ENCODE results near the gene ZWINT.

Gene ZWINT, protein sequence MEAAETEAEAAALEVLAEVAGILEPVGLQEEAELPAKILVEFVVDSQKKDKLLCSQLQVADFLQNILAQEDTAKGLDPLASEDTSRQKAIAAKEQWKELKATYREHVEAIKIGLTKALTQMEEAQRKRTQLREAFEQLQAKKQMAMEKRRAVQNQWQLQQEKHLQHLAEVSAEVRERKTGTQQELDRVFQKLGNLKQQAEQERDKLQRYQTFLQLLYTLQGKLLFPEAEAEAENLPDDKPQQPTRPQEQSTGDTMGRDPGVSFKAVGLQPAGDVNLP

DNA sequence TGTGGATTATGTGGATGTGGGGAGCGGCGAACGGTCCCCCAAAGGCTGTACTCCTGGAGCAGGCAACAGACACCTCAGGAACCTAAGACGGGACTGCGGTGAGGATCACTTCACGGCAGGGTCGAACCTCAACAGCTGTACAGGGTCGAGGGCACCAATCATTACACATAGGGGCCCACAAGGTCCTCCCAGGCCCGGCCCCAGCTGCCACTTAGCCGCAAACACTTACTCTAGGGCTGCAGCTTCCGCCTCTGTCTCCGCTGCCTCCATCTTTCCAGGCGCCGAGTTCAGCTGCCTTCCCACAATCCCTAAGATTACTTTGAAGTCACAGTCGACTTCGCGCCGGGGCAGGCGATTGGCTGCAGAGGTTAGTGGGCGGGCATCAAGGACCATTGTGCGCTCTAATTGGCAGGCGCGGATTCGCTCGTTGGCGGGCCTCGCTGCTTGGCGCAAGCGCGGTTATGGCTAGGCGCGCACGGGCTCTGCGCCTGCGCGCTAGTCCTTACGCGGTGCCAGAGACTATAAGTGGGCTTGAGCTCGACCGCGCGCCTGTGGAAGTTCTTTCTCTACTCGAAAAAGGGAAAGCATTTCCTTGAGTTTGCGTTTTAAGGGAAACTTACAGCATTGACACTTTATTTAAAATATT is at the start of gene ZWINT:
TSS of gene ZWINT (minus strand) at position 293 of the 646 bp plus-strand sequence. CDS start at position 270, 23 bp downstream.
- TF ChIP-seq, protein P1, sequence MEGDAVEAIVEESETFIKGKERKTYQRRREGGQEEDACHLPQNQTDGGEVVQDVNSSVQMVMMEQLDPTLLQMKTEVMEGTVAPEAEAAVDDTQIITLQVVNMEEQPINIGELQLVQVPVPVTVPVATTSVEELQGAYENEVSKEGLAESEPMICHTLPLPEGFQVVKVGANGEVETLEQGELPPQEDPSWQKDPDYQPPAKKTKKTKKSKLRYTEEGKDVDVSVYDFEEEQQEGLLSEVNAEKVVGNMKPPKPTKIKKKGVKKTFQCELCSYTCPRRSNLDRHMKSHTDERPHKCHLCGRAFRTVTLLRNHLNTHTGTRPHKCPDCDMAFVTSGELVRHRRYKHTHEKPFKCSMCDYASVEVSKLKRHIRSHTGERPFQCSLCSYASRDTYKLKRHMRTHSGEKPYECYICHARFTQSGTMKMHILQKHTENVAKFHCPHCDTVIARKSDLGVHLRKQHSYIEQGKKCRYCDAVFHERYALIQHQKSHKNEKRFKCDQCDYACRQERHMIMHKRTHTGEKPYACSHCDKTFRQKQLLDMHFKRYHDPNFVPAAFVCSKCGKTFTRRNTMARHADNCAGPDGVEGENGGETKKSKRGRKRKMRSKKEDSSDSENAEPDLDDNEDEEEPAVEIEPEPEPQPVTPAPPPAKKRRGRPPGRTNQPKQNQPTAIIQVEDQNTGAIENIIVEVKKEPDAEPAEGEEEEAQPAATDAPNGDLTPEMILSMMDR (IDR thresholded peaks at IDR 0.05) = no peak

DNA sequence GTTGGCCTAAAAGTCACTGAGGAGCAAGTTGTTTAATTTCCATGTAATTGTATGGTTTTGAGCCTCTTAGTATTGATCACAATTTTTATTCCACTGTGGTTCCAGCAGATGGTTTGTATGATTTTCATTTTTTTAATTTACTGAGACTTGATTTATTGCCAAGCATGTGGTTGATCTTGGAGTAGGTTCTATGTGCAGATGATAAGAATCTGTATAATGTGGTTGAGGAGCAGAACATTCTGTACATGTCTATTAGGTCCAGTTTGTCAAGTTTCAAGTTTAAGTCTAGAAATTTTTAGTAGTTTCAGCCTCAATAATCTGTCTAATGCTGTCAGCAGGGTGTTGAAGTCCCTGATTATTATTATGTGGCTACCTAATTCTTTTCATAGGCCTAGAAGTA is 22.7 kb upstream of the ZWINT start:
- TF ChIP-seq, protein P1 (IDR thresholded peaks at IDR 0.05) = no peak

DNA sequence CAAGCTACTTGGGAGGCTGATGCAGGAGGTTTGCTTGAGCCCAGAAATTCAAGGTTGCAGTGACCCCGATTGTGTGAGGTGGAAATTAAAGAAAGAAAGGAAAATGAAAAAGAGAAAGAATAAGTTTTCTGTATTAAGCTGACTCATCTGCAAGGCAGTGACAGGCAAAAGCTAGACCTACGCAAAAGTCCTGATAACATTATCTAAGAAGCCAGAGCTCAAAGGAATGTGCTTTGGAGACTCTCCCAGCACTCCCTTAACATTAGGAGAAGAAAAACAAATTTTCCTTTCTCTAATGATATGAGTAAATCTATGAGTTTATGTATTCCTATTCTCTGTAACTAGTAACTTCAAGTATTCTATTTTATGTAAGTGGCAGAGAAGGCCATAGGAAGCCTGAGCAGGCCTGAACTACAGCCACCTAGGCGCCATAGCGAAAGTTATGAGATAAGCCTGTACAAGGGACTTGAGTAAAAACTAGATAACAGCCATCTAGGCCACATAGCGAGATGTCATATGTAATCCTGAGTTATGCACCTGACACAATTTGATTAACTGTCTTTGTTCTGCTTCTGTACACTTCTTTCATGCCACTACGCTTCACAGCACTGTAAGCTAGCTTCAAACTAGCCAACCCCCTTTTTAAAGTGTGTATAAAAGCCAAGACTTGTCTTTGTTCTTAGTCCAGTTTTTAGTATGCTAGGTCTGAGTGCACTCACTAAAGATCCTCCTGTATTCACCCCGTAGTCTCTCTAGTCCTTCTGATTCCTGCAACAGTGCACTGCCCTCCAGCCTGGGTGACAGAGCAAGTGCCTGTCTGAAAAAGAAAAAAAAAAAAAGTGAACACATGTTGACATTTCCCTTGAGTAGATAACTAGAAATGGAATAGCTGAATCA is 9.4 kb upstream of the ZWINT start:
- TF ChIP-seq, protein P1 (IDR thresholded peaks at IDR 0.05) = no peak

DNA sequence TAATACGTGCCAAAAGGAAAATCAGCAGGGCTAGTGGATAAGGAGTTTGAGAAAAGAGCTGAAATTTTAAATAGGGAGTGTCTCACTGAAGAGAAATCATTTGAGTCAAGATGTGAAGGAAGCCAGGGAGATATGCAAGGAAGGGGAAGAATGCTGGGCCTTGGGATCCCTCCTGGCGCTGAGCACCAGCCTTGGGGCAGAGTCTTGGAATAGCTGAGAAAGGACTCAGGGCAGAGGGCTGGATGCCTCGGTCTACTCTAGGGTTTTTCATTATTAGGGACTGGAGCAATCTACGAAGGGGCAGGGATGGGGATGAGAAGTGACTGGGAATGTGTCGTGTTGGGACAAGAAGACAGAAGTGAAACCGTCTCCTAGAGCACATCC is 484 bp downstream of the ZWINT start:
- TF ChIP-seq, protein P1 (IDR thresholded peaks at IDR 0.05) = no peak

DNA sequence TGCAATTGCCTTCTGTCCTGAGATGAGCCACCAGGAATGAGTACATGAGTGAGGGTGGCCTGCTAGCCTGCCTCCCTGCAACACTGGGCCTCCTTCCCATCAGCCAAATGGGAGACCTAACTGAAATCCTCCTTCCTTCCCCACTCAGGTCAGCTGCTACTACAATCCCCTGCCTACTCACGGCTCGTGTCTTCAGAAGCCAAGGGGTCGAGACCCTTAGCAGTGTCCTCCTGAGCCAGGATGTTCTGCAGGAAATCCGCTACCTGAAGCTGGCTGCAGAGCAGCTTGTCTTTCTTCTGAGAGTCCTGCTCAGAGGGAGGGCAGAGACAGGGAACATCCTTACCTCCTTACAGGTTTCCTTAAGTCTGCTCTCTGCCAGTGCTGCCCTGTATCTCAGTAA is 1.2 kb downstream of the ZWINT start:
- TF ChIP-seq, protein P1 (IDR thresholded peaks at IDR 0.05) = no peak

DNA sequence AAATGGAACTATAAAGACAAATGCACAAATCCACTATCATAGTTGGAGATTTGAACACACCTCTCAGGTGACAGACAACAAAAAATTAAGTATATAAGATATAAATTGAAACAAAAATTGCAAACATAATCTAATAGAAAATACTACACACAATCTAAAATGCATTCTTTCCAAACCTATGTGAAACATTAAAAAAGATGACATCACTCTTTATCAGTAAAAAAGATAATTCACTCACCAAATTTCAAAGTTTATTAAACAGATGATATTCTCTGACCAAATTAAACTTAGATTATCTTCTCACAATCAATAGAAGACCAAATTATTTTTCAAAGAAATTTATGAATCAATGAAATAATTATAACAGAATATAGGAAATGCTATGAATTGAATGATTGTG is 4.0 kb downstream of the ZWINT start:
- TF ChIP-seq, protein P1 (IDR thresholded peaks at IDR 0.05) = no peak

DNA sequence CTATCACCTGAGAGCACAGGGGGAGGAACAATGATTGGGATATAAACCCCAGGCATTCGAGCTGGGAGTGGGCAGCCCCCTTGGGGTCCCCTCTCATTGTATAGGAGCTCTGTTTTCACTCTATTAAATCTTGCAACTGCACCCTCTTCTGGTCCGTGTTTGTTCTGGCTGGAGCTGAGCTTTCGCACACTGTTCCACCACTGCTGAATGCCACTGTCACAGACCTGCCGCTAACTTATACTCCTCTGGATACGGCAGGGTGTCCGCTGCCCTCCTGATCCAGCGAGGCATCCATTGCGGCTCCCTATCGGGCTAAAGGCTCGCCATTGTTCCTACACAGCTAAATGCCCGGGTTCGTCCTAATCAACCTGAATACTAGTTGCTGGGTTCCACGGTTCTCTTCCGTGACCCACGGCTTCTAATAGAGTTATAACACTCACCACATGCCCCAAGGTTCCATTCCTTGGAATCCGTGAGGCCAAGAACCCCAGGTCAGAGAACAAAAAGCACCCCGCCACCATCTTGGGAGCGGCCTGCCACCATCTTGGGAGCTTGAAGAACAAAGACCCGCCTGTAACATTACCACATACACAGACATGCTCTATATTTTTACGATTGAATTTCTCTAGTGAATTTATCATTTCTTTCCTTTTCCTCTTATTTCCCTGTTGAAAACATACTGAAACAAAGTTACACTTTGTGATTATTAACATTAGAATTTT is 9.0 kb downstream of the ZWINT start:
- TF ChIP-seq, protein P1 (IDR thresholded peaks at IDR 0.05) = no peak

All from LNCAP (cell line).